SK-N-SH treated with all-trans-retinoic acid at 6 μM for 48 hours (cell line): ENCODE data around the gene KLHL3.

ENCODE experiments used
- ATAC-seq: fragments of 200-7000 bp; cut with Tn5 transposase; 3 replicates; pipeline ENCODE4 v1.9.1; 2020; ENCODE audit warnings: mild to moderate bottlenecking, moderate library complexity
- ARNTL ChIP-seq: fragments of 450-650 bp; formaldehyde crosslinking; IDR thresholded peaks from 2 replicates; pipeline ENCODE4 v1.5.0; 2020; ENCODE audit warnings: low read depth, mild to moderate bottlenecking, moderate library complexity, borderline replicate concordance
- CSDC2 ChIP-seq: fragments of 250-450 bp; sonication (Bioruptor Pico); IDR thresholded peaks from 2 replicates; pipeline ENCODE4 v1.5.0; 2020; ENCODE audit warnings: mild to moderate bottlenecking, moderate library complexity
- ESRRG ChIP-seq: fragments of 250-450 bp; sonication (Bioruptor Pico); IDR thresholded peaks from 2 replicates; pipeline ENCODE4 v1.6.1; 2021; ENCODE audit warnings: mild to moderate bottlenecking
- GLIS3 ChIP-seq: fragments of 250-450 bp; sonication (Bioruptor Pico); IDR thresholded peaks from 2 replicates; pipeline ENCODE4 v1.5.0; 2020; ENCODE audit warnings: mild to moderate bottlenecking, moderate library complexity
- ISL1 ChIP-seq: fragments of 250-450 bp; sonication (Bioruptor Pico); IDR thresholded peaks from 2 replicates; pipeline ENCODE4 v2.1.2; 2022; ENCODE audit warnings: mild to moderate bottlenecking, moderate library complexity
- OSR1 ChIP-seq: fragments of 250-450 bp; sonication (Bioruptor Pico); IDR thresholded peaks from 2 replicates; pipeline ENCODE4 v1.8.0; 2022; ENCODE audit warnings: moderate library complexity, mild to moderate bottlenecking, inconsistent platforms
- PPARA ChIP-seq: fragments of 250-450 bp; sonication (Bioruptor Pico); IDR thresholded peaks from 2 replicates; pipeline ENCODE4 v1.5.0; 2020; ENCODE audit warnings: mild to moderate bottlenecking, borderline replicate concordance
- RARB ChIP-seq: fragments of 250-450 bp; sonication (Bioruptor Pico); IDR thresholded peaks from 2 replicates; pipeline ENCODE4 v1.8.0; 2021; ENCODE audit warnings: mild to moderate bottlenecking, moderate library complexity
- SNAI2 ChIP-seq: fragments of 250-450 bp; sonication (Bioruptor Pico); IDR thresholded peaks from 2 replicates; pipeline ENCODE4 v1.5.0; 2020; ENCODE audit warnings: mild to moderate bottlenecking, moderate library complexity
- TCF4 ChIP-seq: fragments of 250-450 bp; sonication (Bioruptor Pico); IDR thresholded peaks from 2 replicates; pipeline ENCODE4 v1.8.0; 2021; ENCODE audit warnings: mild to moderate bottlenecking, moderate library complexity, borderline replicate concordance
- TOX ChIP-seq: fragments of 250-450 bp; sonication (Bioruptor Pico); IDR thresholded peaks from 2 replicates; pipeline ENCODE4 v1.8.0; 2021; ENCODE audit warnings: mild to moderate bottlenecking, moderate library complexity, borderline replicate concordance
- ZC3H10 ChIP-seq: fragments of 250-450 bp; sonication (Bioruptor Pico); IDR thresholded peaks from 2 replicates; pipeline ENCODE4 v1.5.1; 2021; ENCODE audit warnings: mild to moderate bottlenecking, moderate library complexity
- ZFP3 ChIP-seq: fragments of 250-450 bp; sonication (Bioruptor Pico); IDR thresholded peaks from 2 replicates; pipeline ENCODE4 v1.5.0; 2020; ENCODE audit warnings: mild to moderate bottlenecking, moderate library complexity
- ZFP30 ChIP-seq: fragments of 450-650 bp; formaldehyde crosslinking; IDR thresholded peaks from 2 replicates; pipeline ENCODE4 v1.5.0; 2022; ENCODE audit warnings: mild to moderate bottlenecking, moderate library complexity
- ZNF8 ChIP-seq: fragments of 450-650 bp; formaldehyde crosslinking; IDR thresholded peaks from 2 replicates; pipeline ENCODE4 v1.5.0; 2020; ENCODE audit warnings: mild to moderate bottlenecking, moderate library complexity
- TF ChIP-seq, protein P1 (sequence below): fragments of 250-450 bp; sonication (Bioruptor Pico); IDR thresholded peaks from 2 replicates; pipeline ENCODE4 v1.5.1; 2021; ENCODE audit warnings: mild to moderate bottlenecking, moderate library complexity
- TF ChIP-seq, protein P2 (sequence below): fragments of 250-450 bp; sonication (Bioruptor Pico); IDR thresholded peaks from 2 replicates; pipeline ENCODE4 v1.8.0; 2021; ENCODE audit warnings: low read depth, mild to moderate bottlenecking, moderate library complexity, borderline replicate concordance
- TF ChIP-seq, protein P3 (sequence below): fragments of 250-450 bp; sonication (Bioruptor Pico); IDR thresholded peaks from 2 replicates; pipeline ENCODE4 v1.5.1; 2020; ENCODE audit warnings: low read depth, mild to moderate bottlenecking, moderate library complexity
- TF ChIP-seq, protein P4 (sequence below): fragments of 250-450 bp; sonication (Bioruptor Pico); IDR thresholded peaks from 2 replicates; pipeline ENCODE4 v1.5.0; 2020; ENCODE audit warnings: mild to moderate bottlenecking, moderate library complexity
- TF ChIP-seq, protein P5 (sequence below): fragments of 250-450 bp; sonication (Bioruptor Pico); IDR thresholded peaks from 2 replicates; pipeline ENCODE4 v1.8.0; 2020; ENCODE audit warnings: mild to moderate bottlenecking, moderate library complexity, borderline replicate concordance

Gene KLHL3

DNA sequence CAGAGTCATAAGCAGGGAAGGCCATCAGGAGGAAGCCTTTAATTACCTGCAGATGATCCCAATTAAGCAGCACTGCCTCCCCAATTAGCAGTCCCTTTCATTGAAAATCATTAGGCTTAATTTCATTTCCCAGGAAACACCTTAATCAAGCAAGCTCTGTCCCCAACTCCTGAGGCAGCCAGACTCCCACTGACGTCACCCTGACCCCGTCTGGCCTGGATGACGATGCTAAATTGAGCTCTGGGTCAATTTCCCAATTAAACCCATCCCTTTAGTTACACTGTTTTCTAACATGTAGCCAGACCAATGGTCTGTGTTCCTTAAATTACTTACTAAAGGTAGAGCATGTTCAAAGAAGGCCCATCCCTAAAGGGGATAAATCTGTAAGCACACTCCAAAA, 152.8 kb downstream of the KLHL3 start:
- no peak for TF ChIP-seq ESRRG
- TF ChIP-seq CSDC2 (CRISPR knock-in tag), result no peak
- TF ChIP-seq ISL1 (CRISPR knock-in tag), result no peak
- TF ChIP-seq ZFP3 (CRISPR knock-in tag), result no peak
- TF ChIP-seq ARNTL, result no peak
- TF ChIP-seq ZFP30 (CRISPR knock-in tag), result no peak
- TF ChIP-seq, protein P1, sequence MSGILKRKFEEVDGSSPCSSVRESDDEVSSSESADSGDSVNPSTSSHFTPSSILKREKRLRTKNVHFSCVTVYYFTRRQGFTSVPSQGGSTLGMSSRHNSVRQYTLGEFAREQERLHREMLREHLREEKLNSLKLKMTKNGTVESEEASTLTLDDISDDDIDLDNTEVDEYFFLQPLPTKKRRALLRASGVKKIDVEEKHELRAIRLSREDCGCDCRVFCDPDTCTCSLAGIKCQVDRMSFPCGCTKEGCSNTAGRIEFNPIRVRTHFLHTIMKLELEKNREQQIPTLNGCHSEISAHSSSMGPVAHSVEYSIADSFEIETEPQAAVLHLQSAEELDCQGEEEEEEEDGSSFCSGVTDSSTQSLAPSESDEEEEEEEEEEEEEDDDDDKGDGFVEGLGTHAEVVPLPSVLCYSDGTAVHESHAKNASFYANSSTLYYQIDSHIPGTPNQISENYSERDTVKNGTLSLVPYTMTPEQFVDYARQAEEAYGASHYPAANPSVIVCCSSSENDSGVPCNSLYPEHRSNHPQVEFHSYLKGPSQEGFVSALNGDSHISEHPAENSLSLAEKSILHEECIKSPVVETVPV (CRISPR knock-in tag), result no peak
- no peak for TF ChIP-seq PPARA (CRISPR knock-in tag)
- TF ChIP-seq GLIS3 (CRISPR knock-in tag), result no peak
- TF ChIP-seq, protein P2, sequence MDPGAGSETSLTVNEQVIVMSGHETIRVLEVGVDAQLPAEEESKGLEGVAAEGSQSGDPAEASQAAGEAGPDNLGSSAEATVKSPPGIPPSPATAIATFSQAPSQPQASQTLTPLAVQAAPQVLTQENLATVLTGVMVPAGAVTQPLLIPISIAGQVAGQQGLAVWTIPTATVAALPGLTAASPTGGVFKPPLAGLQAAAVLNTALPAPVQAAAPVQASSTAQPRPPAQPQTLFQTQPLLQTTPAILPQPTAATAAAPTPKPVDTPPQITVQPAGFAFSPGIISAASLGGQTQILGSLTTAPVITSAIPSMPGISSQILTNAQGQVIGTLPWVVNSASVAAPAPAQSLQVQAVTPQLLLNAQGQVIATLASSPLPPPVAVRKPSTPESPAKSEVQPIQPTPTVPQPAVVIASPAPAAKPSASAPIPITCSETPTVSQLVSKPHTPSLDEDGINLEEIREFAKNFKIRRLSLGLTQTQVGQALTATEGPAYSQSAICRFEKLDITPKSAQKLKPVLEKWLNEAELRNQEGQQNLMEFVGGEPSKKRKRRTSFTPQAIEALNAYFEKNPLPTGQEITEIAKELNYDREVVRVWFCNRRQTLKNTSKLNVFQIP, result no peak
- TF ChIP-seq ZNF8 (CRISPR knock-in tag), result no peak
- TF ChIP-seq OSR1, result no peak
- no peak for TF ChIP-seq TCF4 (CRISPR knock-in tag)
- TF ChIP-seq SNAI2 (CRISPR knock-in tag), result no peak
- ATAC-seq, result no peak

DNA sequence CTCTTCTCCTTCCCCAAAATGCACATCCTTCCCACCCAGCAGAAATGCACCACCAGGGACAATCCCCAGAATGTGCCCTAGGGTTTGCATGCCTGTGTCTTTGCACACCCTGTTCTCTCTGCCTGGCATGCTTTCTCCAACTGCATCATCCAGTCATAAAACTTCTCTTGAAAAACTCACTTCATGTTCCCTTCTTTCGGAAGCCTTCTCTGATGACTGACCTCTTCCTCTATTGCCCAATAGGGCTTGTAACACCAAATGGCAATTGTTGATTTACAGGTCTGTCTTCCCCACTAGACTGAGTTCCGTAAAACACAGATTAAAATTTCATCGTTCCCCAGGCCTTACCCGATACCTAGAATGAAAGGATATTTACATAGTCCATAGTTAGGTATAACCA, 153.7 kb downstream of the KLHL3 start:
- no peak for ATAC-seq
- TF ChIP-seq, protein P3, sequence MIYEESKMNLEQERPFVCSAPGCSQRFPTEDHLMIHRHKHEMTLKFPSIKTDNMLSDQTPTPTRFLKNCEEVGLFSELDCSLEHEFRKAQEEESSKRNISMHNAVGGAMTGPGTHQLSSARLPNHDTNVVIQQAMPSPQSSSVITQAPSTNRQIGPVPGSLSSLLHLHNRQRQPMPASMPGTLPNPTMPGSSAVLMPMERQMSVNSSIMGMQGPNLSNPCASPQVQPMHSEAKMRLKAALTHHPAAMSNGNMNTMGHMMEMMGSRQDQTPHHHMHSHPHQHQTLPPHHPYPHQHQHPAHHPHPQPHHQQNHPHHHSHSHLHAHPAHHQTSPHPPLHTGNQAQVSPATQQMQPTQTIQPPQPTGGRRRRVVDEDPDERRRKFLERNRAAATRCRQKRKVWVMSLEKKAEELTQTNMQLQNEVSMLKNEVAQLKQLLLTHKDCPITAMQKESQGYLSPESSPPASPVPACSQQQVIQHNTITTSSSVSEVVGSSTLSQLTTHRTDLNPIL (CRISPR knock-in tag), result no peak
- TF ChIP-seq CSDC2 (CRISPR knock-in tag) (no peak), PPARA (CRISPR knock-in tag) (no peak), RARB (CRISPR knock-in tag) (no peak), ARNTL (no peak), GLIS3 (CRISPR knock-in tag) (no peak), TOX (no peak), SNAI2 (CRISPR knock-in tag) (no peak), OSR1 (no peak), ESRRG (no peak), ZC3H10 (CRISPR knock-in tag) (no peak), ZNF8 (CRISPR knock-in tag) (no peak), ISL1 (CRISPR knock-in tag) (no peak), ZFP3 (CRISPR knock-in tag) (no peak)
- TF ChIP-seq, protein P4, sequence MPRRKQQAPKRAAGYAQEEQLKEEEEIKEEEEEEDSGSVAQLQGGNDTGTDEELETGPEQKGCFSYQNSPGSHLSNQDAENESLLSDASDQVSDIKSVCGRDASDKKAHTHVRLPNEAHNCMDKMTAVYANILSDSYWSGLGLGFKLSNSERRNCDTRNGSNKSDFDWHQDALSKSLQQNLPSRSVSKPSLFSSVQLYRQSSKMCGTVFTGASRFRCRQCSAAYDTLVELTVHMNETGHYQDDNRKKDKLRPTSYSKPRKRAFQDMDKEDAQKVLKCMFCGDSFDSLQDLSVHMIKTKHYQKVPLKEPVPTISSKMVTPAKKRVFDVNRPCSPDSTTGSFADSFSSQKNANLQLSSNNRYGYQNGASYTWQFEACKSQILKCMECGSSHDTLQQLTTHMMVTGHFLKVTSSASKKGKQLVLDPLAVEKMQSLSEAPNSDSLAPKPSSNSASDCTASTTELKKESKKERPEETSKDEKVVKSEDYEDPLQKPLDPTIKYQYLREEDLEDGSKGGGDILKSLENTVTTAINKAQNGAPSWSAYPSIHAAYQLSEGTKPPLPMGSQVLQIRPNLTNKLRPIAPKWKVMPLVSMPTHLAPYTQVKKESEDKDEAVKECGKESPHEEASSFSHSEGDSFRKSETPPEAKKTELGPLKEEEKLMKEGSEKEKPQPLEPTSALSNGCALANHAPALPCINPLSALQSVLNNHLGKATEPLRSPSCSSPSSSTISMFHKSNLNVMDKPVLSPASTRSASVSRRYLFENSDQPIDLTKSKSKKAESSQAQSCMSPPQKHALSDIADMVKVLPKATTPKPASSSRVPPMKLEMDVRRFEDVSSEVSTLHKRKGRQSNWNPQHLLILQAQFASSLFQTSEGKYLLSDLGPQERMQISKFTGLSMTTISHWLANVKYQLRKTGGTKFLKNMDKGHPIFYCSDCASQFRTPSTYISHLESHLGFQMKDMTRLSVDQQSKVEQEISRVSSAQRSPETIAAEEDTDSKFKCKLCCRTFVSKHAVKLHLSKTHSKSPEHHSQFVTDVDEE (CRISPR knock-in tag), result no peak
- TF ChIP-seq, protein P2, result no peak
- TF ChIP-seq, all 23 proteins: peak for 0

DNA sequence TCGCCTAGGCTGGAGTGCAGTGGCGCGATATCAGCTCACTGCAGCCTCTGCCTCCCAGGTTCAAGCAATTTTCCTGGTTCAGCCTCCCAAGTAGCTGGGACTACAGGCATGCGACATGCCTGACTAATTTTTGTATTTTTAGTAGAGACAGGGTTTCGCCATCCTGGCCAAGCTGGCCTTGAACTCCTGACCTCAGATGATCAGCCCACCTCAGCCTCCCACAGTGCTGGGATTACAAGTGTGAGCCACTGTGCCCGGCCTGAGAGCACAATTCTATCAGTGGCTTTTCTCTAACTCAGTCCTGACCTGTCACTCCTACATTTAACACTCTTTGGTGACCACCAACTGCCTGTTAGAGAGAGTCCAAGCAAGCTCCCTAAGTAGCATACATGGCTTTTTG, 154.1 kb downstream of the KLHL3 start:
- ATAC-seq, result no peak
- TF ChIP-seq PPARA (CRISPR knock-in tag) (no peak), ZNF8 (CRISPR knock-in tag) (no peak), RARB (CRISPR knock-in tag) (no peak), CSDC2 (CRISPR knock-in tag) (no peak), GLIS3 (CRISPR knock-in tag) (no peak)
- TF ChIP-seq, protein P5, sequence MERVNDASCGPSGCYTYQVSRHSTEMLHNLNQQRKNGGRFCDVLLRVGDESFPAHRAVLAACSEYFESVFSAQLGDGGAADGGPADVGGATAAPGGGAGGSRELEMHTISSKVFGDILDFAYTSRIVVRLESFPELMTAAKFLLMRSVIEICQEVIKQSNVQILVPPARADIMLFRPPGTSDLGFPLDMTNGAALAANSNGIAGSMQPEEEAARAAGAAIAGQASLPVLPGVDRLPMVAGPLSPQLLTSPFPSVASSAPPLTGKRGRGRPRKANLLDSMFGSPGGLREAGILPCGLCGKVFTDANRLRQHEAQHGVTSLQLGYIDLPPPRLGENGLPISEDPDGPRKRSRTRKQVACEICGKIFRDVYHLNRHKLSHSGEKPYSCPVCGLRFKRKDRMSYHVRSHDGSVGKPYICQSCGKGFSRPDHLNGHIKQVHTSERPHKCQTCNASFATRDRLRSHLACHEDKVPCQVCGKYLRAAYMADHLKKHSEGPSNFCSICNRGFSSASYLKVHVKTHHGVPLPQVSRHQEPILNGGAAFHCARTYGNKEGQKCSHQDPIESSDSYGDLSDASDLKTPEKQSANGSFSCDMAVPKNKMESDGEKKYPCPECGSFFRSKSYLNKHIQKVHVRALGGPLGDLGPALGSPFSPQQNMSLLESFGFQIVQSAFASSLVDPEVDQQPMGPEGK (CRISPR knock-in tag), result no peak
- TF ChIP-seq, protein P4 (CRISPR knock-in tag), result no peak
- TF ChIP-seq, protein P1 (CRISPR knock-in tag), result no peak
- TF ChIP-seq, protein P3 (CRISPR knock-in tag), result no peak
